Glutamatergic neuron (in vitro differentiated cells): Measurements from ENCODE around the gene ALDH16A1. TPM values are rescaled to one million over a fixed set of nuclear protein-coding genes. Genes with fewer than 3 reads are reported as not detected.

Source experiments
- DNase-seq: peaks from one replicate; pipeline ENCODE4 v3.0.0; 2022
- H3K27ac Mint-ChIP-seq: one replicate; pipeline ENCODE4 v1.8.0; 2020; ENCODE audit warnings: mild to moderate bottlenecking, mixed read lengths, inconsistent platforms; ENCODE audit not compliant: unreplicated experiment
- H3K27me3 Mint-ChIP-seq: one replicate; pipeline ENCODE4 v1.8.0; 2020; ENCODE audit warnings: mild to moderate bottlenecking, moderate library complexity, mixed read lengths, inconsistent platforms; ENCODE audit not compliant: unreplicated experiment
- H3K36me3 Mint-ChIP-seq: one replicate; pipeline ENCODE4 v1.8.0; 2020; ENCODE audit warnings: mild to moderate bottlenecking, mixed read lengths, inconsistent platforms; ENCODE audit not compliant: unreplicated experiment
- H3K4me1 Mint-ChIP-seq: one replicate; pipeline ENCODE4 v1.8.0; 2020; ENCODE audit warnings: mild to moderate bottlenecking, low read depth, mixed read lengths, inconsistent platforms; ENCODE audit not compliant: unreplicated experiment
- H3K4me3 Mint-ChIP-seq: one replicate; pipeline ENCODE4 v1.8.0; 2020; ENCODE audit warnings: mild to moderate bottlenecking, mixed read lengths, inconsistent platforms; ENCODE audit not compliant: unreplicated experiment
- H3K9me3 Mint-ChIP-seq: one replicate; pipeline ENCODE4 v1.8.0; 2020; ENCODE audit warnings: mild to moderate bottlenecking, moderate library complexity, mixed read lengths, inconsistent platforms; ENCODE audit not compliant: unreplicated experiment
- total RNA-seq: library from RNA; stranded (reverse); fragmentation: NEBNext Ultra II Directional; extraction: Animal tissue kit (Norgen Biotek cat#: 25700); gene quantifications from one replicate; pipeline ENCODE4 v1.2.1, GENCODE V29; 2021; ENCODE audit not compliant: unreplicated experiment
- TF ChIP-seq, protein P1 (sequence below): fragments of 200-600 bp; sonication (generic); IDR thresholded peaks from one replicate; pipeline ENCODE4 v1.5.0; 2021; ENCODE audit not compliant: partially characterized antibody, unreplicated experiment

The ALDH16A1 gene
- total RNA-seq, 1 donor from 2014 or later, result 28.6 TPM

GRCh38 chr19:49427855-49428546 is 25.0 kb upstream of the ALDH16A1 start:
- no peak overlapping the region for H3K27ac Mint-ChIP-seq
- peaks cover 7% of the 10 kb centered on the region for H3K36me3 Mint-ChIP-seq
- DNase-seq, result peak; percentile 63
- peak overlapping the region; percentile 83 for H3K4me3 Mint-ChIP-seq
- H3K4me1 Mint-ChIP-seq, result peaks cover 33% of the 10 kb centered on the region
- peaks cover 19% of the 10 kb centered on the region for H3K9me3 Mint-ChIP-seq
- H3K27me3 Mint-ChIP-seq, result peaks cover 38% of the 10 kb centered on the region
- TF ChIP-seq, protein P1, sequence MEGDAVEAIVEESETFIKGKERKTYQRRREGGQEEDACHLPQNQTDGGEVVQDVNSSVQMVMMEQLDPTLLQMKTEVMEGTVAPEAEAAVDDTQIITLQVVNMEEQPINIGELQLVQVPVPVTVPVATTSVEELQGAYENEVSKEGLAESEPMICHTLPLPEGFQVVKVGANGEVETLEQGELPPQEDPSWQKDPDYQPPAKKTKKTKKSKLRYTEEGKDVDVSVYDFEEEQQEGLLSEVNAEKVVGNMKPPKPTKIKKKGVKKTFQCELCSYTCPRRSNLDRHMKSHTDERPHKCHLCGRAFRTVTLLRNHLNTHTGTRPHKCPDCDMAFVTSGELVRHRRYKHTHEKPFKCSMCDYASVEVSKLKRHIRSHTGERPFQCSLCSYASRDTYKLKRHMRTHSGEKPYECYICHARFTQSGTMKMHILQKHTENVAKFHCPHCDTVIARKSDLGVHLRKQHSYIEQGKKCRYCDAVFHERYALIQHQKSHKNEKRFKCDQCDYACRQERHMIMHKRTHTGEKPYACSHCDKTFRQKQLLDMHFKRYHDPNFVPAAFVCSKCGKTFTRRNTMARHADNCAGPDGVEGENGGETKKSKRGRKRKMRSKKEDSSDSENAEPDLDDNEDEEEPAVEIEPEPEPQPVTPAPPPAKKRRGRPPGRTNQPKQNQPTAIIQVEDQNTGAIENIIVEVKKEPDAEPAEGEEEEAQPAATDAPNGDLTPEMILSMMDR, result no peak

DNA sequence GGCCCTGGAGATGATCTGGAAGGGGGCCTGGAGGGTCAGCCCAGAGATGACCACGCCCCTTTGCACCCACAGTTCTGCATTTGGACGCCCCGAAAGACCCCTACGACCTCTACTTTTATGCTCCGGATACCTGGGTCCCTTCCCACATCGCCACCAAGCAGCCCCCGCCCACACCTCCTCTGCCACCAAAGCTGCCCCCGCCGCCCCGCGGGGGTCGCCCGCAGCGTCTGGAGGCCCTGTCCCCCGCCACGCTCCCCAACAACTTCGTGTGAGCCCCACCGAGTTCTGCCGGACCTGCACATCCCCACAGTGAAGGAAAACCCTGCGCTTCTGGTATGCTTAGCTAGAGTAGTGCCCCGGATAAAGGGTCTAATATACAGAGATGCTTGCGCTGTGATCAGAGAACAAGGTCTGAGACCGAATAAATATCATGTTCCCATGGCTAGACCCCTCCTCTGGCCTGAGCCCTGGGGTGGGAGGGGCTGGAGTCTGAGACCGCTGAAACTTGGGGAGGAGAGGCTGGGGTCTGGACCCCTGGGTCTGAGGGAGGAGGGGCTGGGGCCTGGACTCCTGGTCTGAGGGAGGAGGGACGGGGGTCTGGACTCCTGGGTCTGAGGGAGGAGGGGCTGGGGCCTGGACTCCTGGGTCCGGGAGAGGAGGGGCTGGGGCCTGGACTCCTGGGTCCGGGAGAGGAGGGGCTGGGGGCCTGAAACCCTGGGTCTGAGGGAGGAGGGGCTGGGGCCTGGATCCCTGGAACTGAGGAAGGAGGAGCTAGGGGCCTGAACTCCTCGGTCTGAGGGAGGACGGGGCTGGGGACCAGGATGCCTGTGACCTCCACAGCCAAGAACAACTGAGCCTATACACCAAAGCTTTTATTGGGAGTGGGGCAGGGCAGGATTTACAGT is 24.2 kb upstream of the ALDH16A1 start:
- DNase-seq, result no peak
- no peak overlapping the region for H3K27ac Mint-ChIP-seq

GRCh38 chr19:49430172-49430677 is 22.8 kb upstream of the ALDH16A1 start:
- Mint-ChIP-seq H3K36me3 (peaks cover 15% of the 10 kb centered on the region), H3K4me3 (peak overlapping the region; percentile 36), H3K27me3 (peaks cover 32% of the 10 kb centered on the region), H3K4me1 (peaks cover 32% of the 10 kb centered on the region), H3K27ac (no peak overlapping the region), H3K9me3 (peaks cover 19% of the 10 kb centered on the region)
- DNase-seq, result no peak
- TF ChIP-seq, protein P1, result no peak

More for the DNA sequence above, 24.2 kb upstream of the ALDH16A1 start:
- peaks cover 34% of the 10 kb centered on the region for H3K27me3 Mint-ChIP-seq
- peaks cover 12% of the 10 kb centered on the region for H3K36me3 Mint-ChIP-seq
- TF ChIP-seq, protein P1, result no peak
- H3K4me3 Mint-ChIP-seq, result peak overlapping the region; percentile 83
- peaks cover 30% of the 10 kb centered on the region for H3K4me1 Mint-ChIP-seq
- peaks cover 20% of the 10 kb centered on the region for H3K9me3 Mint-ChIP-seq

DNA sequence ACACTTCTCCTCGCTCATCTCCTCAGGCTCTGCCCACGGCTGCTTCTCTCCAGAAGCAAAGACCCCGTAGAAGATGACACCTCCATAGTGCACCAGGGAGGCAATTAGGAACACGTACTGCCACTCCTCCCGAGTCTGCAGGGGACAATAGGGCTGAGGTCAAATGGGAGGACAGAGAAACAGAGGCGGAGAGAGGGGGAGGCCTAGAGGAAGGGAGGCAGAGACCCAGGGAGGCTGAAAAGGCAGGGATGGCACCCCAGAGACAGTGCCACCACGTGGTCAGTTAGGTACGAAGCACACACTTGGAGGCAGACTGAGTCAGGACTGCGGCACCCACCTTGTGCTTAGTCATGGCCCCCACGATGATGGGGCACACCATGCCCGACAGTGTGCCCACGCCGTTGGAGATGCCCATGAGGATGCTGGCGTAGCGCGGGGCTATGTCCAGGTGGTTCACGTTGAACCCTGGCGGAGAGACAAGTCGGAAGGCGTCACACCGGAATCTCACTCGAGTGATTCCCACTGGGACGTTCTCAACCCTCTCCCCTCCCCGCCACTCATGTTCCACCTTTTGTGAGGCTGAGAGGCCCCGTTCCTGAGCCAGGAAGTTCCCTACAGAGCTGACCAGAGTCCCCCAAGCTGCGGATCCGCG is 22.2 kb upstream of the ALDH16A1 start:
- peaks cover 28% of the 10 kb centered on the region for H3K27me3 Mint-ChIP-seq
- H3K36me3 Mint-ChIP-seq, result peaks cover 20% of the 10 kb centered on the region
- no peak for DNase-seq
- H3K9me3 Mint-ChIP-seq, result peaks cover 19% of the 10 kb centered on the region
- TF ChIP-seq, protein P1, result no peak
- no peak overlapping the region for H3K27ac Mint-ChIP-seq
- H3K4me3 Mint-ChIP-seq, result peak overlapping the region; percentile 30
- peaks cover 32% of the 10 kb centered on the region for H3K4me1 Mint-ChIP-seq
